Stimulated activated CD4-positive, alpha-beta T cell treated with anti-CD3 and anti-CD28 coated beads, Interleukin-15, amount 100 ng/mL, for 1 hour (primary cell): Measurements from ENCODE around the gene MTSS2.

ENCODE experiments used
- DNase-seq, 2 donors: peaks; one replicate each; pipeline ENCODE4 v3.0.0-alpha.2; 2020; ENCODE audit warnings: low read depth in 1 of 2, low spot score in 1 of 2

Gene MTSS2

DNA sequence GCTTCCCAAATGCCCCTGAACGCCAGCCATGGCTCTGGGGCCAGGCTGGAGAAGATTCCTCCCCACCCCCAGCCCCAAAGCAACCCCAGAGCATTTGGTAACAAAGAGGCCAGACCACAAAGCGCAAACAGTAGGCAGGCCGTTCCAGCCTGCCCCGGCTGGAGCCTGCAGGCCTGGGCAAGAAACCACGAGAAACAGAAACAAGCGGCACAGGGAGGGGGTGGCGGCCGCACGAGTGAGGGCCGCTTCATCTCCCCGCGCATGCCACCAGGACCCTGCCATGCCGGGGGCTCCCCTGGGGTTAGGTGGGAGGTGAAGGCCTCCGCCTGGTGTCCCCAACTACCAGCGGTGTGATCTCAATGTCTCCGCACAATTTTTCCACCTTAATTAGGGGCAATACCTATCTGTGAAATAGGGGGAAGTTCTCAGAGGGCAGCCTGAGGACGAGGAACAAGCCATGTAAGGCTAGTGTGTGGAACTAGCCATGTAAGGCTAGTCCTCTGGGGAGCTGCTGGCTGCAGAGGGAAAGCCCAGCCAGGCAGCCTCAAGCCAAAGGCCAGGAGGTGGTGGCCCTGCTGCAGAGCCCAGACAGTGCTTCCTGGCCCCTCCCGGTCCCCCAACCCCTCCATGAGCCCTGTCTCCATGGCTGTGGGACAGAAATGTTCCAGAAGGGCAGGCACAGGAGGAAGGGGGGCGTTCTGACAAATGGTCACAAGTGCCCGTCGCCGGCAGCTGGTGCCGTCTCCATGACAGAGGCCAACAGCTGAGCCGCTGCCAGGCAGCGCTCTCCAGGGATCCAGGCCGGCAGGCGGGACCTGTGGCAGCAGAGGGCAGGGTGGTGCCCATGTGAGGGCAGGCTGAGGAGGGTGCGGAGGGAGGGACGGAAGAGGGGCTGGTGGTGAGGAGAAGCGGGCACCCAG, 14.5 kb upstream of the MTSS2 start:
- no peak for DNase-seq

DNA sequence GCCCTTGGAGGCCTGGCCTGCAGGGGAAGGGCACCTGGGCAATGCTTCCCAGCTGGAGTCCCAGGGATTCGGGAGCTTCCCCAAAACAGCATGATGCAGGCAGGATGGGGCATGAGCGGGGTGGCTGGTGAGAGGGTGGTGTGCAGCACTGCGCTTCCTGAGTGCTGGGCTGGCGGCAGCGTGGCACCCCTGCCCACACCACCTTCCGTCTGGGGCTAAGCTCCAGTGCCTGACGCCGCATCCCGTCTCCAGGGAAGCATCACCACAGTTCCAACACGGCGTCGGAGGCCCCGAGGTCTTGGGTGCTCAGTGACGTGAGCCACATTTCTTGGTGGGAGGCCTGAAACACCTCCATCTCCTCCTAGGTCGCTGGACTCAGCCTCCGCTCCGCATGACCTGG, 13.8 kb upstream of the MTSS2 start:
- no peak for DNase-seq

DNA sequence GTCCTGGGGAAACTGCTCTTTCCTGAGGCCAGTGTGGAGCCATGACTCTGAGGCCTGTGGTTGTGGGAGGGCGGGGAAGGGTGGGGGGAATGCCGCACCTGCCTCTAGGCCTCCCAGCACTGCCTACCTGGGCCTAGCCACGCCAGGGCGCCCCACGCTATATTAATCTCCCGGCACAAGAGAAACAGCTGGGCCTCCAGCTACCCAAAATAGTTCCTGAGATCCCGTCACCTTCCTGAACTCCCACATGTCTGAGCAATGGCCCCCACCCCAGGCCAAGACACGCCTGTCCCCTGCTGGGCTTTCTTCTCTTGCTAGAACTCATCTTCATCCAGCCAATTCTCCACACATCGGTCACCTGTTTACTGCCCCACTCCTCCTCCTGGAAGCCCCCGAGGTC, 13.0 kb upstream of the MTSS2 start:
- no peak for DNase-seq

DNA sequence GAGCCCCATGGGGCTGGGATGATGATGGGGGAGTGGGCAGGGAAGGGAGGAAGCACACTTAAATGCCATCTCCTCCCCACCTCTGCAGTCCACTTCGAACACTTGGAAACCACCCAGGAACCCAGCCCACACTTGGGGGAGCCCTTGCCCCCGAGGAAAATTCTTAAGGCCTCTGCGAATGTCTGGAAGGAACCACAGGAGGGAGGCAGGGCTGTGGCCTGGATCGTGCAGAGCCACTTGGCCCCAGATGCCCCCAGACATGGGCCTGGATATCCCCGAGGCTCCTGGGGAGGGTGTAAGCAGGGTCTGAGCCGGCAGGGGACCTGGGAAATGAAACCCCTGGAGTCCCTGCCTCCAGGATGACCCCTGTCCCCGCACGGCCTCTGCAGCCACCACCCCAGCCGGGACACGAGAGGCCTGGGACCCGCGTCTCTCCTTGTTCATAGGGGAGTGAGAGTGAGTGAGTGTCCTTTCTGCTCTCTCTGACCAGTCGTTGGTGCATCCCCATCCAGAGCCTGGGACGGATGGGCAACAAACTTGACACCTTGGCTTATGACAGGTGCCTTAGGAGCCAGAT, 11.8 kb upstream of the MTSS2 start:
- no peak for DNase-seq

DNA sequence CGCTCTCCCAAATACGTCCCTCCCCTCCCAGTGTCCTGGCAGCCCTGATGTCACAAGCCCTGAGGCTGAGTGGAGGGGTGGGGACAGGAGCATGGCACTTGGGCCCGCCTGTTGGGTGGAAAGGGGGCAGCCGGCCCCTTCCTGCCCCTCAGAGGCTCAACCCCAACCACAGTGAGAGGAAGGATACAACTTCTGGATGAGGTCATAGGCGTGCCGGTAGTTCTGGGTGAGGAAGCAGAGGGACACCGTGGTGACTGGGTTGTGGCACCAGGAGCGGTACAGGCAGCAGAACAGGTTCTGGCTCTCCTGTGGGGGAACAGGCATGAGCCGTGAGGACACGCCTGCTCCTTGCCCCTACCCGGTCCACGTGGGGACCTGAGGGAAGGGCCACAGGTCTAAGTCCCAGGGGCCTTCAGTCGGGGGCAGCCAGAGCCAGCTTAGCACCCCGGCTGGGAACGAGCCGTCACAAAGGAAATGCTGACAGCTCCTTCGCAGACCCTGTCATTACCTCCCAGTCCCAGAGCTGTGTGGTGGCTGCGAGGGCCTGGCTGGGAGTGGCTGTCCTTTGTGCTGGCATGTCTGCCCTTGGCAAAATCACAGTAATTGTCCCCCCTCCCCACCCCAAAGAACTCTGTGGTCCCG, 11.2 kb upstream of the MTSS2 start:
- DNase-seq, result no peak

DNA sequence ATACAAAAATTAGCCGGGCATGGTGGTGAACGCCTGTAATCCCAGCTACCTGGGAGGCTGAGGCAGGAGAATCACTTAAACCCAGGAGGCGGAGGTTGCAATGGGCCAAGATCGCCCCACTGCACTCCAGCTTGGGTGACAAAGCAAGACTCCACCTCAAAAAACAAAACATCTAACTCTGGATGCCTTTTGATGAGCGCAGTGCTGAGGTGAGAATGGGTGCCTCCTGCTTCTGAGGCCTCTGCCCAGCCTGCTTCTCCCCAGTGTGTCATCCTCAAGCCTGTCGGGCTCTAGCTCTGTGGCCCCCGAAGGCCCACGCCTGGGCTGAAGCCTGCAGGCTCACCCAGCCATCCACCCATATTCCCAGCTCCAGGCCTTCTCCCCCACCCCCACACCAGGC, 10.5 kb upstream of the MTSS2 start:
- no peak for DNase-seq

DNA sequence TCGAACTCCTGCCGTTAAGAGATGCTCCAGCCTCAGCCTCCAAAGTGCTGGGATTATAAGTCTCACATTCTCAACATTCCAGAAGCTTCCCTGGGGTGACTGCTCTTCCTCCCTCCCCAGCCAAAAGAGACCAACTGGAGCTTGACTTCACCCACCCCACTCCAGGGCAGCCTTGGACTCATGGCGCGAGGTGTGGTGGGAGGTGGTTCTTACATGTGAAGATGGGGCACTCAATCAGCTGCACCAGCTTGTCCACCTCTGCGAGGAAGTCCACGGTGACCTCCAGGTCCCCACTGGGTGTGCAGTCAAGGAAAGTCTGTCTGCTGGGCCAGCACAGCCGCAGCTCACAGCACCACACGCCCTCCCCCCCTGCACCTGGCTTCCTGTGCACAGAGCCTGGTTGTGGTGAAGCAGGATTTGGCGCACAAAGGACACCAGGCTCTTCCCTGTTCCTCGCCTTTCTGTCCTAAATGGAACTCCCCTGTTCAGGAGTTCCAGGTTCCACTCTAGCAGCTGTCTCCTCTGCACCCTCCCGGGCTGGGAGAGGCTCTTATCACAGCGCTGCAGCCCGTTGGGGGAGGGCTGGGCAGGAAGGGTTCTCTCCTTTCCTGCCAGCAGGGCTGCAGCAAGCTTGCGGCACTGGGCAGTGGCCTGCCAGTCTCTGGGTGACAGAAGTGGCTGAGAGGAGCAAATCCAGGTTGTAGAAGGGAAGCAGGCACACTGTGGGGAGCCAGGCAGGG, 9.6 kb upstream of the MTSS2 start:
- no peak for DNase-seq

DNA sequence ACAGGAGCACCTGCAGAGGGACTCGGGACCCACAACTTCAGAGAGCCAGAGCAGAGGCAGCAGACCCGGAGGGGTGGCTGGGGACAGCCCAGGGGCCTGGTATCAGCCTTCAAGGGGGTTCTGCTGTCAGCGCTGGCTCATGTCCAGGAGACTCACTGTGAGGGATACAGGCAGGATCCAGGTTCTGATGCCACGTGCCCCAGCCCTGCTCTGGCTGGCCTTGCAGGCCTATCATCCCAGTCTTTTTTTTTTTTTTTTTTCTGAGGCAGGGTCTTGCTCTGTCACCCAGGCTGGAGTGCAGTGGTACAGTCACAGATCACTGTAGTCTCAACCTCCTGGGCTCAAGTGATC, 9.0 kb upstream of the MTSS2 start:
- no peak for DNase-seq

DNA sequence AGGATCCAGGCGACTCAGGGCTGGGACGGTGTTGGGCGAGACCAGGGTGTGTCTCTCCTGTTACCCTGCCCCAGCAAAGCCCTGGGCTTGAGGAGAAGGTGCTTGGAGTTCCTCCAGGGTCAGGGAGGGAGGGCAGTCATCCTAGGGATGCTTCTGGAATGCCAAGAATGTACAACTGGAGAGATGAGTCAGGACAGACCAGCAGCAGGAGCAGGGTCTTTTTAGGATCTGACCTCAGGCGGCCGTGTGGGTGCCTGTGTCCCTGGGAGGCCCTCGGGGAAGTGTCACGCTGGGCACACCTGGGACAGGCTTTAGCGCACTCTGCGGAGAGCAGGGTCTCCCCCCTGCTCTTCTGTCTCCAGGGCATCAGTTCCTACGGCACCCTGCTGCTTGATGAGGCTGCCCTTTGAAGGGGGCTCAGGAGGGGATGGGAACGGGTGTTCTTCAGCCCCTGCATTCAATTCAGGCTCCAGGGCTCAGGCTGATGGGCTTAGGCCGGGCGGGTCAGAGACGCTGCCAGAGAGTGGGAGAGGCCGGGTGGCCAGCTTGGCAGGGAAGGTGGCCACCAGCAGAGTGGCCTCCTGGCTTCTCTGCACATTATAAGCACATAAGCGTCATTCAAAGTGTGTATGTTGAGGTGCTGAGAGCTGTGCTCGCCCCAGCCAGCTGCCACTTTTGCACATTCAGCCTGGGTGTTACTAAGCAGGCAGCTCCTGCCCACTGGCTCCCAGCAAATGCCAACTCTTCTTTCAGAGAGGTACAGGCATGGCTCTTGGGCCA, 8.4 kb upstream of the MTSS2 start:
- no peak for DNase-seq

DNA sequence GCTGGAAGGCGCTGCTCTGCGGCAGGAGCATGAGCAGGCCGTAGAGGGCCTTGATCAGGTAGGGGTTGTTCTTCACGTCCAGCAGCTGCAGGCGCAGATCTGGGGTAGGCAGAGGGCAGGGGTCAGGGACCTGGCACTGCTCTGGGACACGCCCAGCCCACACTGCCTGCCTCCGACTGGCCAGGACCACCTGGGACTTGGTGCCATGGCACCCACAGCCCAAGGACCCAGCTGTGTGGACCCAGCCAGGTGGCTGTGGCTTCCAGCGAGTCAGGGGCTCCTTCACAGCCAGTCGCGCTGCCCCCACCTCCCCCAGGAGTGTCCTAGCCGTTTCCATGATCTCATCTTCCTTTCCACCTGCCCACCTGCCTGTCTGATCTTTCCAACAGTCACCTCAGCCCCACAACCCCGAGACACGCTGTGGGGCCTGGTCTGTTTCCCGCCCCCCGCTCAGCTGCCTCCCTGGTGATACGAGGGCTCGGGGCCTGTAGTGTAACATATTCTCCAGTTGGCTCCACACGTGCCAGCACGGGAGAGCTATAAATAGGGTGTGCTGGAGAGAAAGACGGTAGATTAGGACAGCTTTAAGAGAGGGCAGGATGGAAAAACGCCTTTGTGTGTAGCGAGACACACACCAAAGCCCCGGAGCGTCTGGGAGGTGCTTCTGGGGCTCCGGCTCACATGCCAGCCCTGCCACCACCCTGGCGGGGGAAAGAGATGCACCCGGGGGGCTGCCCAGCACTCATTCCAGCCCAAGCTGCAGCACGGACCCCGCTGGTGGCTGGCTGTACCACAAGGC, 7.2 kb upstream of the MTSS2 start:
- DNase-seq, result no peak

DNA sequence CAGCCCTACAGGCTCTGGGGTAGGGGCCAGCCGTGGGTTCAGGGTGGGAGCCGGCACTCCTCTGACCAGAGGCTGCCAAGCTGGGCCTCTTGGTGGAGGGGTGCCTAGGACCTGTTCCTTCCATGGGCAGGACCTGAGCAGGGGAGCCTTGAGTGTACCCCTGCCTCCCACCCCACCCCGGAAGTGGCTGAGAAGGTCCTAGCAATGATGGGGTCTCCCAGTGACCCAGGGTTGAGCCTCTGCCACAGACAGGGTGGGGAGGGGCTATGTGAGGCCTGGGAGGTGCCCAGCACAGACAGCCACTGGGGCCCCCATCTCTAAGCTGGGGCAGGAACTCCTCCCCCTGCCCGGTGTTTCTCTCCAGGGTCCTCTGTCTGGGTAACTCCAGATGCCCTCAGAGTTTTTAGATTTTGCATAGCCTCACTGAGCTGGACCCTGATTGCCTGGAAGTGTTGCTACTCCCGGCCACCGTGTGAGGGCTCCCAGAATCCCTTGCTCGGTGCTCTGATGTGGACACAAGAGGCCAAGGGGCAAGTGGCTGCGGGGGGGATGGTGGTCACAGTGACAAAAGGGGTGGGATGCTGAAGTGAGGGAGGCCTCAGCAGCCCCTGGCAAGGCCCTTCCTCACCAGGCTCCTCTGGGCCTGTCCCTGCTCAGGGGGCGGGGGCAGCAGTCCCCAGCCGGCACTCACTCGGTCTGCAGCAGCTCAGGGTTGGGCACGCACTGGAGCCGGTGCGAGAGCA, 6.4 kb upstream of the MTSS2 start:
- no peak for DNase-seq

DNA sequence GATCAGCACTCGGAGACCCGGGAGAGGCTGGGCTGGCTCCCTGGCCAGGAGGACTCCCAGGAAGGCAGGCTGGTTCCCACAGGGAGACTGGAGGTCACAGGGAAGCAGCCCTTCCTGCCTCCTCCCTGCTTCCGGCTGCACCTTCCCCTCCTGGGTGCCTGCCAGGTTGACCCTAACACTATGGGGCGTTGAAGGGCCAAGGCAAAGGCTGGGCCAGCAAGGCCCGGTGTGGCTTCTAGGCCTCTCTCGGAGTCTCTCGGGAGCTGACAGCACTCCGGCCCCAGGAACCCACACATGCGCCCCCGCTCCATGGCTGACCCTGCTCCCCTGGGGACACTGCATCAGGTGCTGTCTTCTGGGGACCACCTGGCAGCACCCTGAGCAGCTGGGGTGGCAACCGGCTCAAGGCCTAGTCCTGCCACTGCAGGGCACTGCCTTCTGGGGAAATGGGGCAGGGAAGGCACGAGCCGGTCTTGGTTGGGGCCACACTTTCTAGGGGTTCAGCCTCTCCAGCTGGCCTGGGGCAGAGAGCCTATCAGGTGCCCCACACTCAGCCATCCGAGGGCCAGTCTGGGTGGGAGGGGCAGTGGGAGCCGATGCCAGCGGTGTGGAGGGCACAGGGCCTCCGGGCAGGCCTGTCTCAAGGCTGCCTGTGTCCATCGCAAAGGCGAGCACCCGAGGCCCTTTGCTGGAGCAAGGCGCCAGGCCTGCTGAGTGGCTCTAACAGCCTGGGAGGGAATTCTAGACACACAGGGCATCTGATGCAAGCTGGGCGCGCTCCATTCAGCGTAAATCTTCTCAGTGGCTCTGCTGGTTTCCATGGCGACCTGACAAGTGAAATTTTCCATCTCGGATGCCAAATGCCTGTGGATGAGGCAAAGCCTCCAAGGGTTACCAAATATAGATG, 5.6 kb upstream of the MTSS2 start:
- no peak for DNase-seq

DNA sequence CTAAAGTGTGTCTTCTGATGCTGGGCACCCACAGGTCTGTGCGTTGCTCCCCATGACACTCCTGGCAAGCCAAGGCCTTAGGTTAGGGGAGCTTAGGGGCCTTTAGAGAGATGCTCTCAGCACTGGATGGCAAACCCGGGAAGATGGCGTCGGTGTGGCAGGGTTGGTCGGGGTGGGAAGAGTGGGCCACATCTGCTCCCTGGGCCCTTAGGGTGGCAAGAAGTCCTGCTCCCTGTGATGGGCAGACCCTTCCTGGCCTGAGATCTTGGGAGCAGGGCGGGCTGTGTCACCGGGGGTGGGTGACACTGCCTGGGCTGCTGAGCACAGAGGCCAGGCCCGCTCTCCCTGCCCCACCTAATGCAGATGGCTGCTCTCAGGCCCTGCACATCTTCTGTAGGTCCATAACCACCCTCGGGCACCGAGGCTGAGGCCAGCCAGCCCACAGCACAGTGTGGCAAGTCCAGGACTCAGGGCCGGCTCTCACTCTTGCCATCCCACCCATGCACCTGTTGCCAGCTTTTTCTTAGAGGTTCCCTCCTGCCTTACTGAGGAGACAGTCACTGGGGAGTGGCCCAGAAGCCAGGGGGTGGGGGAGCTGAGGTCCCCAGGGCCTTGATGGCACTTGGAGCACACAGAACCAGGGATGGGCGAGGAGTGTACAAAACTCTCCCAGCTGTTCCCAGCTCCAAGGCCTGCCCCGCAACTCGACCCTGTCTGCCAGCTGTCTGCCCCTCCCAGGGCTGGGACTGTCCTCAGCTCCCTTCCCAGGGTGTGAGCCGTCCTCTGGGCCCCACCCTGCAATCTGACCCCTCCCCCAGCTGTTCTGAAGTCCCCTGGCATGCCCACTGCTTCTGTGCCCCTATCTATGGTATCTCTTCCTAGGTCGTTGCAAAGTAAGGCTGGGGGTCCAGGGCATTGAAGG, 4.4 kb upstream of the MTSS2 start:
- no peak for DNase-seq

DNA sequence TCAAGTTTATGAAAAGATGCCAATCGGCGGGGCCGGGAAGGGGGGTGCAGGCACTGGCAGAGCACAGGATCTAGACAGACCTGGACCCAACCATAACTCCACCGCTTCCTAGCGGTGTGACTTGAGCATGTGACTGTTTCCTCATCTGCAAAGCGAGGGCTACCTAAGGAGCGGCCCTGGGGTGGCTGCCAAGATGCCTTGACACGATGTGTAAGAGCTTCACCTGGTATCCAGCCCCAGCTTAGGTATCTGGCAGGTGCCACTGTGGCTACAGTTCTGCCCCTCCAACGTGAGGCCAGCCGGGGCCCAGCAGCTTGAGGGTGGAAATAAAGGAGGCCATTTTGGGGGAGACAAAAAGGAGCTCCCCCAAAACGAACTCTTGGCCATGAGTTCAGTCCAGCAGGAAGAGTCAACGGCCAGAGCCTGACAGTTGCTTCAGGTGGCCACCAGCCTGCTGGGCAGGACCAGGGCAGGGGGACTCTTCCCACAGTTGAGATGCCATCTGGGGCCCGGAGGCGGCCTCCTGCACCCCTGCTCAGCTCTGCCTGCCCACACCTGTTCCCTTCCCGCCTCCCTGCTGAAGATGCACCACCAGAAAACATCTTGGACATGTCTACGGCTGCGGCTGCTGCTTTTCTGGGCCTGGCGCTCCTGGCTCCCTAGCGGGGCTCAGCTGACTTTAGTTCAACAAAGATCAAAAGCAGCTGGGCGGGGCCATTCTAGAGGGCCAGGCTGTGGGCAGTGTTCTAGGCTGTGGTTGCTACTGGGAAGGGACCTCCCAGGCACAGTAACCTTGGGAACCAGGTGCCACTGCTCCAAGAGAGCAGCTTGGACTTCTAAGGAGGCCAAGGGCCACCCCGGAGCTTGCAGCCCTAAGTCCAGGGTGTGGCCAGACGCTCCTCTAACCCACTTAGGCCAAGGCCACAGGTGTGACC, 3.4 kb upstream of the MTSS2 start:
- DNase-seq, result no peak

DNA sequence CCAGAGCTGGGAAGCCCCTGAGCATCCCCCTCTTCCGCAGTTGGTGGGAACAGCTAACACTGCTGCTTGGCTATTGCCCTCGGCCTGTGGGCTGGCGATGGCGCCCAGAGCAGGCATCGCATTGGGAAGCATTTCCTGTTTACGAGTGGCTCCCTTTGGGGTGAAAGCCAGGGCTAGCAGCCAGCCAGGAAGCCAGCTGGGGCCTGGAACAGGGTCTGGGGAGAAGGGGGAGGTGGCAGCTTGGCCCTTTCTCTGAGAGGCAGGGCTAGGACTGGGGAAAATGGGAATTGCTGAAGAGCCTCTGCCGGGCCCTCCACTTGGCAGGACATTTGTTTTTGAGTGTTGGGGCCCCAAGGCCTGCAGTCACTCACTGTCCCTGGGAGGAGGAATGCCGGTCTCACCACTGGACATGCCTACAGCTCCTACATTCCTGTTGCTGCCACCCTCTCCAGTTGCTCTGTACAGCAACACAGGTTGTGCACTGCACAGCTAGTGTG, 2.4 kb upstream of the MTSS2 start:
- no peak for DNase-seq

DNA sequence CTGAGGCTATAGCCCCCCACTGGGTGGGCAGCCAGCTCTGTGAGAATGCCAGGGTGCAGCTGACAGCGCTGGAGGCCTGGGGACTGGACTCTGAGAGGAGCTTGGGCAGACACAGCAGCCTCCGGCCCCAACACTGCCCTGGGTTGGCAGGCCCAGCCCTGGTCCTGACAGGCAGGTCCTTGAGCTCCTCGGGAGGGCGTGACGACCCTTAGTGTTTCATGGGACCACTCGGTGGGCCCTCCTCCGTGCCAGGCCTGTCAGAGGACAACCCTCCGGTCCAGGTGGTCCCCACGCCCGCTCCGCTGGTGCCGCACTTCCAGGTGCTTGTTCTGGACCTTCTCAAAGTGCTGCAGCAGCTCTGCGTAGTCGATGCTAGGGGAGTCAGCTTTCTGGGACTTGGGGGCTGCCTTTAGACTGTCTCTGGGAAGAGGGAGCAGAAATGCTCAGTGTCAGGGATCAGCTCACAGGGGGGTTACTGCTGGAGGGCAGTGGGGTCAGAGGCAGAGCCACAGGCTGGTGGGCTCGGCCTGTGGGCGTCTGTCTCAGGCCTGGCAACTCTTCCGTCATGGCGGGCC, 1.9 kb upstream of the MTSS2 start:
- no peak for DNase-seq
